Parathyroid adenoma (tissue), 2 donors: ENCODE measurements around the gene KRTAP10-5.

ENCODE experiments used
- H2AFZ ChIP-seq: fragments of 300-600 bp; sonication (generic); one replicate; pipeline ENCODE4 v1.7.0; 2017; ENCODE audit warnings: antibody characterized with exemption, mild to moderate bottlenecking
- H3K27ac ChIP-seq: fragments of 300-600 bp; sonication (generic); one replicate; pipeline ENCODE4 v1.7.0; 2017
- H3K27me3 ChIP-seq: fragments of 300-600 bp; sonication (generic); one replicate; pipeline ENCODE4 v1.7.0; 2017; ENCODE audit warnings: low read length; ENCODE audit not compliant: control insufficient read depth, insufficient read depth
- H3K36me3 ChIP-seq: fragments of 300-600 bp; sonication (generic); one replicate; pipeline ENCODE4 v1.7.0; 2017; ENCODE audit warnings: low read length; ENCODE audit not compliant: control insufficient read depth, insufficient read depth
- H3K4me1 ChIP-seq: fragments of 300-600 bp; sonication (generic); one replicate; pipeline ENCODE4 v1.7.0; 2017; ENCODE audit warnings: control low read depth
- H3K4me2 ChIP-seq: fragments of 300-600 bp; sonication (generic); one replicate; pipeline ENCODE4 v1.7.0; 2017; ENCODE audit warnings: low read length
- H3K4me3 ChIP-seq: fragments of 300-600 bp; sonication (generic); one replicate; pipeline ENCODE4 v1.7.0; 2017; ENCODE audit warnings: low read depth, low read length
- H3K79me2 ChIP-seq: fragments of 300-600 bp; sonication (generic); one replicate; pipeline ENCODE4 v1.7.0; 2017; ENCODE audit warnings: control low read depth
- H3K9ac ChIP-seq: fragments of 300-600 bp; sonication (generic); one replicate; pipeline ENCODE4 v1.7.0; 2017; ENCODE audit warnings: mild to moderate bottlenecking
- H3K9me3 ChIP-seq: fragments of 300-600 bp; sonication (generic); one replicate; pipeline ENCODE4 v1.7.0; 2017; ENCODE audit warnings: low read length; ENCODE audit not compliant: control insufficient read depth
- TF ChIP-seq, protein P1 (sequence below): fragments of 300-600 bp; sonication (generic); IDR thresholded peaks from one replicate; pipeline ENCODE4 v1.7.0; 2017; ENCODE audit warnings: antibody characterized with exemption, mild to moderate bottlenecking
- donor health status: primary hyperparathyroidism.

The KRTAP10-5 gene

DNA sequence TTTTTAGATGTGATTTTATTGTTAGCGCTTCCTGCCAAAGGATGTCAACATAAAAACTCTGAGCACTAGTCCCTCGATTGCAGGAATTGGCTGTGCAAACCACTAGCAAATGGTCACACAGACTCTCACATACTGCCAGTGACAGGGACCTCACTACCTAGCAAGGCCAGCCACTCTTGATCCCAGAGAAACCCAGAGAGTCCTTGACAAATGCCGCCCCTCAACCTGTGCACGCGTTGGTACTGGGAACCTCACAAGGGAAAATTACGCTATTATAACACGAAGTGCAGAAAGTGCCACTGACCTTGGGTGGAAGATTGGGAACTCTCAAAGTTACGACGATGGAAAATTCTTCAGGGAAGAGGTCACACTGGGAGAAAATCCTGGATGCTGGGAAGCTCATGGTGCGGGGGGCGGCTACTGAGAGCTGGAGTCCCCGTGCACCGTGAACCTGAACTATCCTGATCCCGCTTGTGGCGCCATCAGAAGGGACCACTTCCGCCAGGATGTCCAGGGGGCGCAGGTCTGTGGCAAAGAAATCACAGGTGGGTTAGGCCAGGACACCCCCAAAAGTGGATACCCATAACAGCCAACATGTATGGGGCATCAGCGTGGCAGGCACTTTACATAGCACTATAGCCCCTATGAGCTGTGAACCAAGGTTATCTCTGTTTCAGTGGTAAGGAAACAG is 12.8 kb downstream of the KRTAP10-5 start:
- Histone ChIP-seq H2AFZ (no peak overlapping the region), H3K27me3 (no peaks in the 10 kb centered on the region), H3K4me2 (no peak overlapping the region), H3K9ac (no peak overlapping the region), H3K27ac (no peak overlapping the region), H3K4me1 (no peaks in the 10 kb centered on the region), H3K9me3 (no peaks in the 10 kb centered on the region), H3K79me2 (no peaks in the 10 kb centered on the region), H3K36me3 (no peaks in the 10 kb centered on the region), H3K4me3 (no peak overlapping the region)
- TF ChIP-seq, protein P1, sequence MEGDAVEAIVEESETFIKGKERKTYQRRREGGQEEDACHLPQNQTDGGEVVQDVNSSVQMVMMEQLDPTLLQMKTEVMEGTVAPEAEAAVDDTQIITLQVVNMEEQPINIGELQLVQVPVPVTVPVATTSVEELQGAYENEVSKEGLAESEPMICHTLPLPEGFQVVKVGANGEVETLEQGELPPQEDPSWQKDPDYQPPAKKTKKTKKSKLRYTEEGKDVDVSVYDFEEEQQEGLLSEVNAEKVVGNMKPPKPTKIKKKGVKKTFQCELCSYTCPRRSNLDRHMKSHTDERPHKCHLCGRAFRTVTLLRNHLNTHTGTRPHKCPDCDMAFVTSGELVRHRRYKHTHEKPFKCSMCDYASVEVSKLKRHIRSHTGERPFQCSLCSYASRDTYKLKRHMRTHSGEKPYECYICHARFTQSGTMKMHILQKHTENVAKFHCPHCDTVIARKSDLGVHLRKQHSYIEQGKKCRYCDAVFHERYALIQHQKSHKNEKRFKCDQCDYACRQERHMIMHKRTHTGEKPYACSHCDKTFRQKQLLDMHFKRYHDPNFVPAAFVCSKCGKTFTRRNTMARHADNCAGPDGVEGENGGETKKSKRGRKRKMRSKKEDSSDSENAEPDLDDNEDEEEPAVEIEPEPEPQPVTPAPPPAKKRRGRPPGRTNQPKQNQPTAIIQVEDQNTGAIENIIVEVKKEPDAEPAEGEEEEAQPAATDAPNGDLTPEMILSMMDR, result no peak

DNA sequence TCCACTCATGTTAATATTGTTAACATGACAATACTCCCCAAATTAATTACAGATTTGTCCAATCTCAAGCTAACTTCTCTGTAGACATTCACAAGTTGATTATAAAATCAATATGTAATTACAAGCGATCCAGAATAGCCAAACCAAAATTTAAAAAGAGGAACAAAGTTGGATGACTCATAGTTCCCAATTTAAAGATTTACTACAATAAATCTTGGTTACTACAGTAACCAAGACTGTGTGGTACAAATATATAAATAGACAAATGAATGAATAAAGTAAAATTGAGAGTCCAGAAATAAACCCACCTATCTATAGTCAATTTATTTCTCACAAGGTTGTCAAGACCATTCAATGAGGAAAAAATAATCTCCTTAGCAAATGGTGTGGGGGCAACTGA is 14.0 kb downstream of the KRTAP10-5 start:
- no peaks in the 10 kb centered on the region for H3K9me3 ChIP-seq
- no peaks in the 10 kb centered on the region for H3K27me3 ChIP-seq
- no peak overlapping the region for H2AFZ ChIP-seq
- no peaks in the 10 kb centered on the region for H3K4me1 ChIP-seq
- H3K4me2 ChIP-seq, result no peak overlapping the region
- TF ChIP-seq, protein P1, result no peak
- H3K4me3 ChIP-seq, result no peak overlapping the region
- no peaks in the 10 kb centered on the region for H3K36me3 ChIP-seq
- H3K9ac ChIP-seq, result no peak overlapping the region
- H3K79me2 ChIP-seq, result no peaks in the 10 kb centered on the region
- no peak overlapping the region for H3K27ac ChIP-seq

DNA sequence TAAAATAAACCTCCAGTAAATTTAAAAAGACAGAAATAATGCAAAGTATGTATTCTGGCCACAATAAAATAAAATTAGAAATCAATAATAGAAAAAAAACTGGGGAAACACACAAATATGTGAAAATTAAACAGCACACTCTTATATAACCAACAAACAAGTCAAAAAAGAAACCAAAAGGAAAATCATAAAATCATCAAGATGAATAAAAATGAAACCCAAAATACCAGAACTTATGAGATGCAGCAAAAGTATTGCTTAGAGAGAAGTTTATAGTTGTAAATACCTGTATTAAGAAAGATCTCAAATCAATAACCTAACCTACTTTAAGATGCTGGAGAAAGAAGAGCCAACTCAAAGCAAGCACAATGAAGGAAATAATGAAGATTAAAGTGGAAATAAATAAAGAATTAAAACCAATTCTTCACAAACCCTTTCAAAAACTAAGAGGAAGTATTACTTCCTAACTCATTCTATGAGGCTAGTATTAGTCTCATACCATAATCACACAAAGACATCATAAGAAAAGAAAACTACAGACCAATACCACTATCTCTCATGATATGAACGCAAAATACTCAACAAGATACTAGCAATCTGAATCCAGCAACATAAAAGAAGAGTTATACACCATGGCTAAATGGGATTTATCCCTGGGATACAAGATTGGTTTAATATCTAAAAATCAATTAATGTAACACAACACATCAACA is 15.4 kb downstream of the KRTAP10-5 start:
- Histone ChIP-seq H3K79me2 (no peaks in the 10 kb centered on the region), H3K4me2 (no peak overlapping the region), H3K9me3 (no peaks in the 10 kb centered on the region), H3K9ac (no peak overlapping the region), H2AFZ (no peak overlapping the region), H3K4me3 (no peak overlapping the region), H3K27me3 (no peaks in the 10 kb centered on the region), H3K27ac (no peak overlapping the region), H3K4me1 (no peaks in the 10 kb centered on the region), H3K36me3 (no peaks in the 10 kb centered on the region)
- TF ChIP-seq, protein P1, result no peak

DNA sequence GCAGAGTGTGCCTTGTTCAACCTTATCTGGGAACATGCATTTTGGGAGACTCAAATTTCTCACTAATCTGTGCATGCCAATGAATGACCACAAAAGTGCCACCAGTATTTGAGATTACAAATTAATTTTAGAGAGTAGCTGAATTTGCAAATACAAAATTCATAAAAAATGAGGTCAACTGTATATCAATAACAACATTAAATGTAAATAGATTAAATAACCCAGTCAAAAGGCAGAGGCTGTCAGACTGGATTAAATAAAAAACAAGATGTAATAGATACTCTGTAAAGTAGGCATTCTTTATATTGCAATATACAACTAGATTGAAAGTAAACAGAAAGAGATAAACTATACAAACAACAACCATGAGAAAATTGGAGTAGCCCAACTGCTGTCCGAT is 16.3 kb downstream of the KRTAP10-5 start:
- Histone ChIP-seq H3K4me1 (no peaks in the 10 kb centered on the region), H3K27me3 (no peaks in the 10 kb centered on the region), H3K9ac (no peak overlapping the region), H3K36me3 (no peaks in the 10 kb centered on the region), H3K27ac (no peak overlapping the region), H2AFZ (no peak overlapping the region), H3K9me3 (no peaks in the 10 kb centered on the region), H3K4me3 (no peak overlapping the region), H3K79me2 (no peaks in the 10 kb centered on the region), H3K4me2 (no peak overlapping the region)
- TF ChIP-seq, protein P1, result no peak
